Activated CD4-positive, alpha-beta T cell treated with anti-CD3 and anti-CD28 coated beads, Interleukin-2, amount 10 ng/mL, durations not matched to agents 24 days and 14 days (primary cell): ENCODE measurements around the gene COPS2. TPM values are rescaled to one million over a fixed set of nuclear protein-coding genes. Genes with fewer than 3 reads are reported as not detected.
A peak's percentile ranks its signal among the peaks of the same experiment; 100 is the strongest.
"Not testable (repeated sequence)": the region's sequence is repeated elsewhere in the genome, so short reads cannot be mapped to it uniquely, and the experiment has no call there.

ENCODE experiments used
- DNase-seq: peaks from one replicate; pipeline ENCODE4 v3.0.0; 2022
- H3K27ac Mint-ChIP-seq: one replicate; pipeline ENCODE4 v1.8.0; 2022; ENCODE audit warnings: mild to moderate bottlenecking, mixed read lengths
- H3K27me3 Mint-ChIP-seq: one replicate; pipeline ENCODE4 v1.8.0; 2022; ENCODE audit warnings: mixed read lengths
- H3K36me3 Mint-ChIP-seq: one replicate; pipeline ENCODE4 v1.8.0; 2022; ENCODE audit warnings: low read depth, mild to moderate bottlenecking, mixed read lengths
- H3K4me1 Mint-ChIP-seq: one replicate; pipeline ENCODE4 v1.8.0; 2021; ENCODE audit warnings: mixed read lengths
- H3K4me3 Mint-ChIP-seq: one replicate; pipeline ENCODE4 v1.8.0; 2022; ENCODE audit warnings: mild to moderate bottlenecking, moderate library complexity, mixed read lengths
- H3K9me3 Mint-ChIP-seq: one replicate; pipeline ENCODE4 v1.8.0; 2021; ENCODE audit warnings: mixed read lengths
- intact Hi-C: fragments of 100-400 bp; cut with micrococcal nuclease; formaldehyde crosslinking; loops from one replicate; pipeline ENCODE4 v1.15.1; 2023
- total RNA-seq: library from RNA; stranded (reverse); gene quantifications from 2 replicates; pipeline ENCODE4 v1.2.3, GENCODE V29; 2022

COPS2 gene
- total RNA-seq: 98.6 and 99.0 TPM in 2 replicates

- intact Hi-C loops: loop anchor here (1.0 to 10.0 kb wide), 9 partner anchors 15 to 1752 kb away; partner anchors contain the start of genes AP4E1, CEP152, DUT and EID1
- peaks cover 1% of the 10 kb centered on the region for H3K27me3 Mint-ChIP-seq
- DNase-seq: peak; percentile 98
- no peaks in the 10 kb centered on the region for H3K9me3 Mint-ChIP-seq
- H3K36me3 Mint-ChIP-seq: peaks cover 21% of the 10 kb centered on the region
- peaks cover 40% of the 10 kb centered on the region for H3K4me1 Mint-ChIP-seq
- peak within 1 kb of the TSS; percentile 99 for H3K4me3 Mint-ChIP-seq
- H3K27ac Mint-ChIP-seq: peak within 1 kb of the TSS; percentile 99
Observed at GRCh38 chr15:49155110-49155833, at the start of gene COPS2. Gene COPS2, minus strand, starts transcription at chr15:49155599. Its CDS starts 21 bp downstream, at chr15:49155578.

DNA sequence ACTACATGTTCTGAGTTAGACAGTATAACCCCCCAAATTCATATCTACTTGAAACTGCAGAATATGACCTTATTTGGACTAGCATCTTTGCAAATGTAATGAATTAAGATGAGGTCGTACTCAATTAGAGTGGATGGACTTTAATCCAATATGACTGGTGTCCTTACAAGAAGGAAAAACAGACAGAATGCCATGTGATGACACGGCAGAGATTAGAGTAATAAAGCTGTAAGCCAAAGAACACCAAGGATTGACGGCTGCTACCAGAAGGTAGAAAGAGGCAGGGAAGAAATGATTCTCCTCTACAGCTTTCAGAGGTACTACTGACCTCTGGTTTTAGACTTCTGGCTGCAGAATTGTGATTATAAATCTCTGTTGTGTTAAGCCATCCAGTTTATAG, 44.9 kb upstream of the COPS2 start:
- no peaks in the 10 kb centered on the region for H3K27me3 Mint-ChIP-seq
- peaks cover 39% of the 10 kb centered on the region for H3K36me3 Mint-ChIP-seq
- peaks cover 6% of the 10 kb centered on the region for H3K9me3 Mint-ChIP-seq
- DNase-seq: no peak
- H3K4me3 Mint-ChIP-seq: no peak overlapping the region
- H3K27ac Mint-ChIP-seq: no peak overlapping the region
- no peaks in the 10 kb centered on the region for H3K4me1 Mint-ChIP-seq
- intact Hi-C loops: no loop called here

DNA sequence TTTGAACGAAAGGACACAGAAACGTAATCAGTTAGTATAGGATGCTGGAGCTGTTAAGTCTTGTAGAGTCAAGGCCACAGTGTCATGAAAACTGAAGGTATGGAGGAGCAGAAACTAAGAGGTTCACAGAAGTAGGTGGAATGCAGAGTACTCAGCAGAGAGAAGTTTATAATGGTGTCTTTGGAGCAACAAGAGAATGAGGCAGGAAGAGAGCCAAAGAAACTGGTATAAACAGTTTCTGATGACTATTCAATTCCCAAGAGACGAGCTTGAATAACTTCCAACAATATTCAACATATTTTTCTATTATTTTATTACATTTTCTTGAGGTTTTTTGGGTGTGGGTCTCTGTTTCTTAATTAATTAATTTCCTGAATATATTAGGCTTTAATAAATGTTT, 44.3 kb upstream of the COPS2 start:
- Mint-ChIP-seq H3K27me3 (no peaks in the 10 kb centered on the region), H3K36me3 (peaks cover 32% of the 10 kb centered on the region), H3K4me3 (no peak overlapping the region), H3K9me3 (no peaks in the 10 kb centered on the region), H3K4me1 (no peaks in the 10 kb centered on the region), H3K27ac (no peak overlapping the region)
- intact Hi-C loops: no loop called here
- DNase-seq: no peak

GRCh38 chr15:49196856-49197255, 41.5 kb upstream of the COPS2 start:
- no peak overlapping the region for H3K27ac Mint-ChIP-seq
- no peaks in the 10 kb centered on the region for H3K9me3 Mint-ChIP-seq
- H3K4me3 Mint-ChIP-seq: no peak overlapping the region
- intact Hi-C loops: no loop called here
- DNase-seq: no peak
- H3K36me3 Mint-ChIP-seq: peaks cover 9% of the 10 kb centered on the region
- H3K27me3 Mint-ChIP-seq: no peaks in the 10 kb centered on the region
- H3K4me1 Mint-ChIP-seq: no peaks in the 10 kb centered on the region

- H3K36me3 Mint-ChIP-seq: peaks cover 6% of the 10 kb centered on the region
- intact Hi-C loops: no loop called here
- no peaks in the 10 kb centered on the region for H3K27me3 Mint-ChIP-seq
- H3K27ac Mint-ChIP-seq: no peak overlapping the region
- no peak for DNase-seq
- no peak overlapping the region for H3K4me3 Mint-ChIP-seq
- H3K9me3 Mint-ChIP-seq: peaks cover 6% of the 10 kb centered on the region
- H3K4me1 Mint-ChIP-seq: peaks cover 8% of the 10 kb centered on the region
Observed at GRCh38 chr15:49191892-49192291, 36.5 kb upstream of the COPS2 start.

DNA sequence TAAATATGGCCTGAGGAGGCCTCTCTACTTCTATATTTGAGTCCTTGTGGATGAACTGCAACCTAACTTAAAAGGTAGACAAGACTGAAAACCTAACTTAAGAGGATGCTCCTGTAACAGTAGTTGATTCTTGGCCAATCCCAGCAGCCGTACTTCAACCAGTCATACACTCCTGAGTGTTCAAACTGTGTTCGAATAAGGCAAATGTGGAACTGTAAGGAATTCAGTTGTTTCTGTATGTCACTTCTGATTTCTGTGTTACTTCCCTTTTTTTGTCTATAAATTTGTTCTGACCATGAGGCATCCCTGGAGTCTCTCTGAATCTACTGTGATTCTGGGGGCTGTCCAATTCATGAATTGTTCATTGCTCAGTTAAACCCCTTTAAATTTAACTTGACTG, 35.2 kb upstream of the COPS2 start:
- DNase-seq: no peak
- H3K9me3 Mint-ChIP-seq: peaks cover 14% of the 10 kb centered on the region
- no peak overlapping the region for H3K4me3 Mint-ChIP-seq
- no peak overlapping the region for H3K27ac Mint-ChIP-seq
- H3K36me3 Mint-ChIP-seq: peaks cover 14% of the 10 kb centered on the region
- H3K4me1 Mint-ChIP-seq: peaks cover 12% of the 10 kb centered on the region
- intact Hi-C loops: no loop called here
- H3K27me3 Mint-ChIP-seq: no peaks in the 10 kb centered on the region

DNA sequence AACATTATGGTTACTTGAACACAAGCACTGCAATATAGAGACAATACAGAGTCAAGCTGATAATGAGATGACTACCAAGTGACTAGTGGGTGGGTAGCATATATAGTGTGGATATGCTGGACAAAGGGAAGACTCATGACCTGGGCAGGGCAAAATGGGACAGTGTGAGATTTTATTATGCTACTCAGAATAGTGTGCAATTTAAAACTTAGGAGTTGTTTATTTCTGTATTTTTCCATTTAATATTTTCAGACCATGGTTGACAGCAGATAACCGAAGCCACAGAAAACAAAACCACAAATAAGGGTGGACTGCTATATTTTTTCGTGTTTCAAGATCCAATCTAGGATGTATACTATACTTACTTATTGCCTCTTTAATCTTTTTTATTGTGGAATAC, 34.2 kb upstream of the COPS2 start:
- Mint-ChIP-seq H3K36me3 (peaks cover 20% of the 10 kb centered on the region), H3K4me1 (peaks cover 17% of the 10 kb centered on the region), H3K9me3 (peaks cover 22% of the 10 kb centered on the region), H3K27ac (no peak overlapping the region), H3K4me3 (no peak overlapping the region), H3K27me3 (no peaks in the 10 kb centered on the region)
- intact Hi-C loops: no loop called here
- no peak for DNase-seq

DNA sequence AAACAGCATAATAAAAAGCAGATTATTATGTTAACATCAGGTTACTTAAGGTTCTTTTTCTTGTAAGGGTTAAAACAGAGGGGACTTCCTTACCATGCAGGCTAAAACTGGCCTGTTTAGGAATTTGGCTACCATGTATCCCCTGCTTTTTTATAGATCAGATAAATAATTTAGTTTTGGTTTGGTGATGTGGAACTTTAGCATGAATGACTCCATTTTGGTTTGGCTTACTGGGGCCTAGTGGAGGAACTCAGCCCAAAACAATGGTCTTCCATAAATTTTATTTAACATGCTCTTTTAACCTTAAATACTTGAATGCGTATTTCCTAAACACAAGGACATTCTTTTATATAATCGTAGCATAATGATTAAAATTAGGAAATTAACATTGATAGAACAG, 33.5 kb upstream of the COPS2 start:
- no peaks in the 10 kb centered on the region for H3K27me3 Mint-ChIP-seq
- no peak for DNase-seq
- no peak overlapping the region for H3K4me3 Mint-ChIP-seq
- H3K27ac Mint-ChIP-seq: no peak overlapping the region
- intact Hi-C loops: no loop called here
- peaks cover 27% of the 10 kb centered on the region for H3K9me3 Mint-ChIP-seq
- peaks cover 27% of the 10 kb centered on the region for H3K36me3 Mint-ChIP-seq
- peaks cover 23% of the 10 kb centered on the region for H3K4me1 Mint-ChIP-seq

GRCh38 chr15:49187549-49188245, 32.3 kb upstream of the COPS2 start:
- intact Hi-C loops: no loop called here
- no peak overlapping the region for H3K27ac Mint-ChIP-seq
- peaks cover 25% of the 10 kb centered on the region for H3K4me1 Mint-ChIP-seq
- H3K27me3 Mint-ChIP-seq: no peaks in the 10 kb centered on the region
- peaks cover 30% of the 10 kb centered on the region for H3K36me3 Mint-ChIP-seq
- H3K4me3 Mint-ChIP-seq: no peak overlapping the region
- H3K9me3 Mint-ChIP-seq: peaks cover 27% of the 10 kb centered on the region
- DNase-seq: no peak

- no peaks in the 10 kb centered on the region for H3K27me3 Mint-ChIP-seq
- no peak overlapping the region for H3K27ac Mint-ChIP-seq
- intact Hi-C loops: no loop called here
- H3K4me1 Mint-ChIP-seq: peaks cover 22% of the 10 kb centered on the region
- DNase-seq: no peak
- peaks cover 27% of the 10 kb centered on the region for H3K9me3 Mint-ChIP-seq
- H3K4me3 Mint-ChIP-seq: no peak overlapping the region
- H3K36me3 Mint-ChIP-seq: peaks cover 35% of the 10 kb centered on the region
Observed at GRCh38 chr15:49185473-49185872, 30.1 kb upstream of the COPS2 start.

DNA sequence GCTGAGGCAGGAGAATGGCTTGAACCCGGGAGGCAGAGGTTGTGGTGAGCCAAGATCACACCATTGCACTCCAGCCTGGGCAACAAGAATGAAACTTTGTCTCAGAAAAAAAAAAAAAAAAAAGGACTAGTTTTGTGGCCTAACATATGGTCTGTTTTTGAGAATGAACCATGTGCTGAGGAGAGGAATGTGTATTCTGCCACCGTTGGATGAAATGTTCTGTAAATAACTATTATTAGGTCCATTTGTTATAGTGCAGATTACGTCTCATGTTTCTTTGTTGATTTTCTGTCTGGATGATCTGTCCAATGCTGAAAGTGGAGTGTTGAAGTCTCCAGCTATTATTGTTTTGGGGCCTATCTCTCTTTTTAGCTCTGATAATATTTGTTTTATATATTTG, 28.3 kb upstream of the COPS2 start:
- DNase-seq, H3K4me3 Mint-ChIP-seq, intact Hi-C loops, H3K27me3 Mint-ChIP-seq, H3K27ac Mint-ChIP-seq: not testable (repeated sequence)
- peaks cover 23% of the 10 kb centered on the region for H3K9me3 Mint-ChIP-seq
- H3K4me1 Mint-ChIP-seq: peaks cover 19% of the 10 kb centered on the region
- H3K36me3 Mint-ChIP-seq: peaks cover 34% of the 10 kb centered on the region

- H3K4me1 Mint-ChIP-seq: peaks cover 17% of the 10 kb centered on the region
- peaks cover 36% of the 10 kb centered on the region for H3K36me3 Mint-ChIP-seq
- H3K9me3 Mint-ChIP-seq: peaks cover 23% of the 10 kb centered on the region
- H3K27me3 Mint-ChIP-seq: no peaks in the 10 kb centered on the region
- intact Hi-C loops: no loop called here
- DNase-seq: no peak
- no peak overlapping the region for H3K27ac Mint-ChIP-seq
- H3K4me3 Mint-ChIP-seq: no peak overlapping the region
Observed at GRCh38 chr15:49182128-49182527, 26.7 kb upstream of the COPS2 start.

DNA sequence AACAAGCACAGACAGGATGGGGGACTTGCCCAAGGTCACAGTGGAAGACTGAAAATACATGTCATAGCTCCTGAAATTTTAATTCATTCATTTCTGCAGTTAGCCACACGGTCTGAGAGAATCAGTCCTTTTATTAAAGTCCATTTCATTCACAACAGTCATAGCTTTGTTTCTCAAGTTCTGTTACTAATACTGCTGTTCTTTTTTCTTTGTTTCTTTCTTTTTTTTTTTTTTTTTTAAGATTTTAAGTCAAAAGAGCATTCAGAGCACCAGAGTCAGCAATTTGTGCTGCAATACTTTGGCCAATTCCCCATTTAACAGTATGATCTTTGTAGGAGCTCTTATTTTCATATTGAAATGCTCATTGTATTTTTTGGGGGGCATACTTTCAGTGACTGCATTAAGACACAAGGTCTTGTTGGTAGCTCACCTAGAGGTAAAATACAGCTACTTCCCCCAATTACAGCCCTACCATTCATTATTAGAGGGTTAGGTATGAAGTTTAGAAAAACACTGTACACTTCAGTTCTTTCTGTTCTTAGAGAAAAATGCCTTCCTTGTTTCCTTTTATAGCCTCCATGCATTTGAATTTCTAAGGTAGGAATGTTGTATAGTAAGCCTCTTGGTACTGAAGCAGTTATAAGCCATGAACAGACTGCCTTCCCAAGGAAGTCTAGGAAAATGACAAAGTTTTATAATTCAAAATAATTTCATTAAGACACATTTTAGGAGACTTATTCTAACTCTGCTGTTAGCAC, 24.2 kb upstream of the COPS2 start:
- H3K9me3 Mint-ChIP-seq: peaks cover 5% of the 10 kb centered on the region
- peaks cover 21% of the 10 kb centered on the region for H3K36me3 Mint-ChIP-seq
- intact Hi-C loops: no loop called here
- DNase-seq: no peak
- H3K4me3 Mint-ChIP-seq: no peak overlapping the region
- peaks cover 19% of the 10 kb centered on the region for H3K4me1 Mint-ChIP-seq
- H3K27me3 Mint-ChIP-seq: no peaks in the 10 kb centered on the region
- H3K27ac Mint-ChIP-seq: no peak overlapping the region

DNA sequence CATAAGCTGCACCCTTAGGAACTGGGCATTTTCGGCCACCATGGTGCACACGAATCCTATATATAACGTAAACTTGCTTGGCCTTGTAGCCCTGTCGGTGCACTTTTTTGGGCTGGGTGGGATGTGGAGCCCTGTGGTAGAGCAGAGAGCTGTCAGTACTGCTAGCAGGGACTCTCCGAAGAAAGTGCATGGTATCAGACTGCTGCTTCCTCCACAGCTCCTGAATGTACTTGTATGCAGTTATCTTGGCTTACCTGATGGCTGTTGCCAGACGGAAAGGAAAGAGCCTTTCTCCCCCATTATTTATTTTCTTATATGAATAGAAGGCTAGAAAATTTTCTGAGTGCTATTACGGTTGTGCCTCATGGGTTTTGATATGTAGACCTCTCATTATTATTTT, 23.1 kb upstream of the COPS2 start:
- Mint-ChIP-seq H3K4me1 (peaks cover 13% of the 10 kb centered on the region), H3K36me3 (peaks cover 16% of the 10 kb centered on the region), H3K9me3 (no peaks in the 10 kb centered on the region), H3K27me3 (no peaks in the 10 kb centered on the region), H3K27ac (no peak overlapping the region), H3K4me3 (no peak overlapping the region)
- intact Hi-C loops: no loop called here
- no peak for DNase-seq
